ENCODE data around the gene SLC16A14. TPM values are rescaled to one million over a fixed set of nuclear protein-coding genes. Genes with fewer than 3 reads are reported as not detected.

Gene SLC16A14
- total and polyA plus RNA-seq, 5 donors from 2014 or later: 0.10 to 0.14 TPM; not detected in 3

GRCh38 chr2:230053753-230054478 lies 14.8 kb downstream of the SLC16A14 start:
- no peaks in the 10 kb centered on the region for H3K27me3 ChIP-seq (ENCODE audit: control insufficient read depth, insufficient read depth, low read length)
- no peaks in the 10 kb centered on the region for H3K4me1 ChIP-seq (ENCODE audit: control insufficient read depth, insufficient read depth, low read length, poor library complexity, severe bottlenecking)
- H3K36me3 Mint-ChIP-seq: peaks cover 3% of the 10 kb centered on the region
- DNase-seq (no peak), ATAC-seq (ENCODE audit: low read depth in 2 of 2) (no peak)
- H3K4me1 Mint-ChIP-seq: no peaks in the 10 kb centered on the region
- no peak overlapping the region for H3K4me3 ChIP-seq (ENCODE audit: low read depth, low read length)
- H3K9me3 ChIP-seq (ENCODE audit: control insufficient read depth in 2 of 2, low read length in 2 of 2): no peaks in the 10 kb centered on the region
- H3K4me3 Mint-ChIP-seq: no peak overlapping the region
- H3K27ac Mint-ChIP-seq: no peak overlapping the region
- peaks cover 12% of the 10 kb centered on the region for H3K27me3 Mint-ChIP-seq
- H3K27ac ChIP-seq (ENCODE audit: insufficient read depth, low read length, poor library complexity, severe bottlenecking): no peak overlapping the region
- H3K9me3 Mint-ChIP-seq: peaks cover 0 to 3% (median 0%) of the 10 kb centered on the region in 7 donors
- no peaks in the 10 kb centered on the region for H3K36me3 ChIP-seq (ENCODE audit: control insufficient read depth, insufficient read depth, low read length)

DNA sequence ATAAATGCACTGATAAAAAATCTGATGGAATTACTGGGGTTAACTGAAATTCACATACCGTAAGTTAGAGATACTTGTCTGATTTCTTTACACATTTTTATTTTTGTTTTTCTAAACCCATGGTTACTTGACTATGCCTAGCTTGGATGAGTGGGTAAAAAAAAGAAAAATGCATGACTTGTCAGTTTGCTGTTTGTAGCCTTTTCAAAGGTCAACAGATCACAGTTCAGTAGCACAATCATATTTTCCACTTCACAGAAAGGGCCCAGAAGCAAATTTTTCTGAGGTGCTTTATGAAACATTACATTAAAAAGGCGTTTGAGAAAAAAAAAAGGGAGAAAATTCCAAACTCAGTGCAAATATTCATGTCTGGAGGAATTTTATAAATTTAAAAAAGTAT lies 16.4 kb downstream of the SLC16A14 start:
- H3K27ac ChIP-seq (ENCODE audit: insufficient read depth, low read length, poor library complexity, severe bottlenecking): no peak overlapping the region
- no peak overlapping the region for H3K27ac Mint-ChIP-seq
- ATAC-seq (ENCODE audit: low read depth in 2 of 2): no peak
- H3K4me3 Mint-ChIP-seq: no peak overlapping the region
- no peaks in the 10 kb centered on the region for H3K27me3 ChIP-seq (ENCODE audit: control insufficient read depth, insufficient read depth, low read length)
- H3K4me3 ChIP-seq (ENCODE audit: low read depth, low read length): no peak overlapping the region
- H3K4me1 Mint-ChIP-seq: peaks cover 0 to 3% (median 0%) of the 10 kb centered on the region in 4 donors
- no peaks in the 10 kb centered on the region for H3K4me1 ChIP-seq (ENCODE audit: control insufficient read depth, insufficient read depth, low read length, poor library complexity, severe bottlenecking)
- no peak for DNase-seq
- H3K36me3 Mint-ChIP-seq: no peaks in the 10 kb centered on the region
- no peaks in the 10 kb centered on the region for H3K9me3 ChIP-seq (ENCODE audit: control insufficient read depth in 2 of 2, low read length in 2 of 2)
- H3K36me3 ChIP-seq (ENCODE audit: control insufficient read depth, insufficient read depth, low read length): no peaks in the 10 kb centered on the region
- H3K9me3 Mint-ChIP-seq: peaks cover 0 to 2% (median 0%) of the 10 kb centered on the region in 7 donors
- peaks cover 9% of the 10 kb centered on the region for H3K27me3 Mint-ChIP-seq

DNA sequence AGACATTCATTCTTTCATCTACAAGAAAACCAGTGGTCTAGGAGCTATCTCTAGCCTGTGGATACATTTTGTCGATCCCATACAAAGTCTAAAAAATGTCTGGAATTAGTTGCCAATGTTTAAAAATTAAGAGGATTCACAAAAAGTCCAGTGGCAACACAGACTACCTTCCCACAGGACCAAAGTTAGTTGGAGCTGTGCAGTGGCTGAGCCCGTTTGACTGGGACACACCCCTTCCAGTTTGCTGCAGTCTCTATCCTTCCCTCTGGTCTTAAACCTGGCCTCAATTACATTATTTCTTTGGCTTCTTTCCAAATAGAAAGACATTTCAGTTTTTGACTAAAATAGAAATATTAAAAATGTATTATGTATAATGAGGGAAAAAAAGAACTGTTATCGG lies 18.6 kb downstream of the SLC16A14 start:
- H3K4me3 ChIP-seq (ENCODE audit: low read depth, low read length): no peak overlapping the region
- H3K9me3 ChIP-seq (ENCODE audit: control insufficient read depth in 2 of 2, low read length in 2 of 2): no peaks in the 10 kb centered on the region
- Mint-ChIP-seq H3K36me3 (no peaks in the 10 kb centered on the region), H3K9me3 (peaks cover 0 to 5% (median 0%) of the 10 kb centered on the region in 7 donors), H3K4me3 (no peak overlapping the region), H3K4me1 (peaks cover 0 to 3% (median 0%) of the 10 kb centered on the region in 4 donors), H3K27me3 (peaks cover 13% of the 10 kb centered on the region), H3K27ac (no peak overlapping the region)
- H3K27ac ChIP-seq (ENCODE audit: insufficient read depth, low read length, poor library complexity, severe bottlenecking): no peak overlapping the region
- H3K27me3 ChIP-seq (ENCODE audit: control insufficient read depth, insufficient read depth, low read length): no peaks in the 10 kb centered on the region
- ATAC-seq (ENCODE audit: low read depth in 2 of 2) (no peak), DNase-seq (no peak)
- no peaks in the 10 kb centered on the region for H3K4me1 ChIP-seq (ENCODE audit: control insufficient read depth, insufficient read depth, low read length, poor library complexity, severe bottlenecking)
- no peaks in the 10 kb centered on the region for H3K36me3 ChIP-seq (ENCODE audit: control insufficient read depth, insufficient read depth, low read length)

DNA sequence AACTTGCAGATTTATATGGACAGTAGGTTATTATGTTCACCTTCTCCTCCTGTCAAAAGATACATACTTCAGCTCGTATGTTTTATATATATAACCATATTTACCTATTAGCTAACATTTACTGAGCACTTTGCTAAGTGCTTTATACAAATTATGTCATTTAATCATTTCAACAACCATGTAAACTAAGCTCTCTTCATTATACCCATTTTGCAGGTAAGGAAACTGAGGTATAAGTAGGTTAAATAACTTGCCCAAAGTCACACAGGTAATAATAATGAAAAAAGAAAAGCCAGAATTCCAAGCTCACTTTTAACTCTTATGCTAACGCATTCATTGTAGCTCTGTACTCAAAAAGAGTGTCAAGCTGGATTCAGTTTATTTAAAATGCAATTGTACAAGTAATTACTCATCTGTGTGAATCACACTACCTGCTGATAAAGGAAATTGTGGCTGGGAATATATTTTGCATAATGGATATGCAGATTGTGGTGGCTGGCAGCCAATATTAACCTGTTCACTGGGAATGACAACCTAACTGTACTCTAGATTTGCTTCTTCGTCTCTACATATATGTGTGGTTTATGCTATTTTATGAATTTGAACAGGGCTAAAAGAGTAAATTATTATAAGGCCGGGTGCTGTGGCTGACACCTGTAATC lies 20.6 kb downstream of the SLC16A14 start:
- Histone ChIP-seq H3K27ac (ENCODE audit: insufficient read depth, low read length, poor library complexity, severe bottlenecking) (no peak overlapping the region), H3K4me3 (ENCODE audit: low read depth, low read length) (no peak overlapping the region), H3K9me3 (ENCODE audit: control insufficient read depth in 2 of 2, low read length in 2 of 2) (no peaks in the 10 kb centered on the region), H3K36me3 (ENCODE audit: control insufficient read depth, insufficient read depth, low read length) (no peaks in the 10 kb centered on the region), H3K4me1 (ENCODE audit: control insufficient read depth, insufficient read depth, low read length, poor library complexity, severe bottlenecking) (no peaks in the 10 kb centered on the region), H3K27me3 (ENCODE audit: control insufficient read depth, insufficient read depth, low read length) (no peaks in the 10 kb centered on the region)
- no peak overlapping the region for H3K4me3 Mint-ChIP-seq
- peaks cover 0 to 3% (median 0%) of the 10 kb centered on the region in 4 donors for H3K4me1 Mint-ChIP-seq
- H3K27me3 Mint-ChIP-seq: peaks cover 14% of the 10 kb centered on the region
- ATAC-seq (ENCODE audit: low read depth in 2 of 2) (no peak), DNase-seq (no peak)
- no peak overlapping the region for H3K27ac Mint-ChIP-seq
- no peaks in the 10 kb centered on the region for H3K36me3 Mint-ChIP-seq
- peaks cover 0 to 6% (median 0%) of the 10 kb centered on the region in 7 donors for H3K9me3 Mint-ChIP-seq

GRCh38 chr2:230046491-230046890 lies 22.2 kb downstream of the SLC16A14 start:
- peaks cover 3% of the 10 kb centered on the region for H3K27me3 ChIP-seq (ENCODE audit: control insufficient read depth, insufficient read depth, low read length)
- Mint-ChIP-seq H3K36me3 (no peaks in the 10 kb centered on the region), H3K27ac (no peak overlapping the region), H3K4me1 (peaks cover 0 to 3% (median 0%) of the 10 kb centered on the region in 4 donors), H3K27me3 (peaks cover 19% of the 10 kb centered on the region), H3K9me3 (peaks cover 0 to 5% (median 0%) of the 10 kb centered on the region in 7 donors), H3K4me3 (no peak overlapping the region)
- H3K4me3 ChIP-seq (ENCODE audit: low read depth, low read length): no peak overlapping the region
- H3K9me3 ChIP-seq (ENCODE audit: control insufficient read depth in 2 of 2, low read length in 2 of 2): no peaks in the 10 kb centered on the region
- ATAC-seq (ENCODE audit: low read depth in 2 of 2) (no peak), DNase-seq (no peak)
- H3K27ac ChIP-seq (ENCODE audit: insufficient read depth, low read length, poor library complexity, severe bottlenecking): no peak overlapping the region
- no peaks in the 10 kb centered on the region for H3K36me3 ChIP-seq (ENCODE audit: control insufficient read depth, insufficient read depth, low read length)
- H3K4me1 ChIP-seq (ENCODE audit: control insufficient read depth, insufficient read depth, low read length, poor library complexity, severe bottlenecking): no peaks in the 10 kb centered on the region

DNA sequence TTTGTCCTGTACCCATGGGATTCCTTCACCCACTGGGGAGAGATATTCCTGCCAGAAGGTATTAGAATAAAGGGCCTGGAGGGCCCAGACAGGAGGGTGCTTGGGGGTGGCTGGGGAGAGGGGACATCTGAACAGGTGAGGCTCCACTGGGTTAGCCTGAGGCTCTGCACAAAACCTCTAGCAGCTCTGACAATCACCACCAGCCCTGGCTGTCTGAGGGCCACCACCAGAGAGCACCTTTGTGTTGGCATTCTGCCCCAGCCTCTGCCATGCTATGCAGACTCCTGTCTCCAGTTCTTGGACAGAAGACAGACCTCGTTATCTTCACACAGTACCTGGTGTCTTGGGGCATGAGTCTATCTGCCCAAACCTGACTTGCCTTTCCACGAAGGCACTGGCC lies 25.3 kb downstream of the SLC16A14 start:
- peaks cover 0 to 5% (median 0%) of the 10 kb centered on the region in 7 donors for H3K9me3 Mint-ChIP-seq
- H3K27me3 Mint-ChIP-seq: peaks cover 25% of the 10 kb centered on the region
- Histone ChIP-seq H3K27me3 (ENCODE audit: control insufficient read depth, insufficient read depth, low read length) (peaks cover 6% of the 10 kb centered on the region), H3K9me3 (ENCODE audit: control insufficient read depth in 2 of 2, low read length in 2 of 2) (no peaks in the 10 kb centered on the region), H3K4me3 (ENCODE audit: low read depth, low read length) (no peak overlapping the region), H3K4me1 (ENCODE audit: control insufficient read depth, insufficient read depth, low read length, poor library complexity, severe bottlenecking) (no peaks in the 10 kb centered on the region), H3K27ac (ENCODE audit: insufficient read depth, low read length, poor library complexity, severe bottlenecking) (no peak overlapping the region), H3K36me3 (ENCODE audit: control insufficient read depth, insufficient read depth, low read length) (no peaks in the 10 kb centered on the region)
- H3K4me3 Mint-ChIP-seq: no peak overlapping the region
- ATAC-seq (ENCODE audit: low read depth in 2 of 2): no peak
- no peaks in the 10 kb centered on the region for H3K36me3 Mint-ChIP-seq
- no peak for DNase-seq
- H3K4me1 Mint-ChIP-seq: peaks cover 0 to 3% (median 0%) of the 10 kb centered on the region in 4 donors
- H3K27ac Mint-ChIP-seq: no peak overlapping the region

GRCh38 chr2:230043025-230043424 lies 25.7 kb downstream of the SLC16A14 start:
- no peak for ATAC-seq (ENCODE audit: low read depth in 2 of 2)
- H3K4me3 Mint-ChIP-seq: no peak overlapping the region
- H3K27ac Mint-ChIP-seq: no peak overlapping the region
- H3K36me3 ChIP-seq (ENCODE audit: control insufficient read depth, insufficient read depth, low read length): no peaks in the 10 kb centered on the region
- H3K4me1 Mint-ChIP-seq: no peaks in the 10 kb centered on the region
- H3K27me3 Mint-ChIP-seq: peaks cover 25% of the 10 kb centered on the region
- no peaks in the 10 kb centered on the region for H3K9me3 ChIP-seq (ENCODE audit: control insufficient read depth in 2 of 2, low read length in 2 of 2)
- no peaks in the 10 kb centered on the region for H3K36me3 Mint-ChIP-seq
- H3K4me3 ChIP-seq (ENCODE audit: low read depth, low read length): no peak overlapping the region
- DNase-seq: no peak
- peaks cover 6% of the 10 kb centered on the region for H3K27me3 ChIP-seq (ENCODE audit: control insufficient read depth, insufficient read depth, low read length)
- no peak overlapping the region for H3K27ac ChIP-seq (ENCODE audit: insufficient read depth, low read length, poor library complexity, severe bottlenecking)
- H3K9me3 Mint-ChIP-seq: peaks cover 0 to 5% (median 0%) of the 10 kb centered on the region in 7 donors
- H3K4me1 ChIP-seq (ENCODE audit: control insufficient read depth, insufficient read depth, low read length, poor library complexity, severe bottlenecking): no peaks in the 10 kb centered on the region

All from CD4-positive, CD25-positive, alpha-beta regulatory T cell (primary cell).